H54 (cell line): Measurements from ENCODE around the gene KDM4B.
A peak's percentile ranks its signal among the peaks of the same experiment; 100 is the strongest.

Experiments
- DNase-seq: peaks from one replicate; pipeline ENCODE4 v3.0.0; 2011; ENCODE audit warnings: low spot score, mixed read lengths; ENCODE audit not compliant: insufficient read length
- FAIRE-seq: peaks from 3 replicates; lab custom pipeline; 2011; peaks lifted over from hg19 to GRCh38; lab: Jason Lieb, UNC
- POLR2A ChIP-seq: IDR thresholded peaks from 2 replicates; pipeline ENCODE4 v1.6.1; 2011; ENCODE audit warnings: low read depth, mild to moderate bottlenecking, low read length

KDM4B gene

GRCh38 chr19:5165697-5166019 lies 196.7 kb downstream of the KDM4B start:
- TF ChIP-seq POLR2A, result no peak
- no peak for FAIRE-seq

GRCh38 chr19:5166262-5166661 lies 197.3 kb downstream of the KDM4B start:
- no peak for FAIRE-seq
- DNase-seq, result no peak
- TF ChIP-seq POLR2A, result no peak

More at GRCh38 chr19:5165697-5166019, 196.7 kb downstream of the KDM4B start:
- no peak for DNase-seq

- TF ChIP-seq POLR2A, result no peak
- no peak for DNase-seq
- FAIRE-seq, result no peak
Measured at GRCh38 chr19:5170329-5170745, 201.4 kb downstream of the KDM4B start.

- TF ChIP-seq POLR2A, result no peak
- no peak for DNase-seq
- FAIRE-seq, result no peak
Measured at GRCh38 chr19:5171711-5172110, 202.8 kb downstream of the KDM4B start.

- peak; percentile 87 for FAIRE-seq
- DNase-seq, result peak; percentile 79
- TF ChIP-seq POLR2A, result no peak
Measured at GRCh38 chr19:5172859-5173630, 204.1 kb downstream of the KDM4B start.

GRCh38 chr19:5173993-5174392 lies 205.1 kb downstream of the KDM4B start:
- TF ChIP-seq POLR2A, result no peak
- FAIRE-seq, result no peak
- no peak for DNase-seq

- no peak for DNase-seq
- no peak for TF ChIP-seq POLR2A
- no peak for FAIRE-seq
Measured at GRCh38 chr19:5177745-5178450, 209.0 kb downstream of the KDM4B start.

- TF ChIP-seq POLR2A, result no peak
- FAIRE-seq (no peak), DNase-seq (no peak)
Measured at GRCh38 chr19:5178841-5179240, 209.9 kb downstream of the KDM4B start.

- no peak for DNase-seq
- no peak for FAIRE-seq
- TF ChIP-seq POLR2A, result no peak
Measured at GRCh38 chr19:5179256-5179655, 210.3 kb downstream of the KDM4B start.

GRCh38 chr19:5181329-5181728 lies 212.4 kb downstream of the KDM4B start:
- DNase-seq (no peak), FAIRE-seq (no peak)
- no peak for TF ChIP-seq POLR2A

- DNase-seq (no peak), FAIRE-seq (no peak)
- TF ChIP-seq POLR2A, result no peak
Measured at GRCh38 chr19:5182751-5183150, 213.8 kb downstream of the KDM4B start.

- FAIRE-seq, result no peak
- TF ChIP-seq POLR2A, result no peak
- DNase-seq, result no peak
Measured at GRCh38 chr19:5183616-5184015, 214.7 kb downstream of the KDM4B start.

- no peak for DNase-seq
- no peak for FAIRE-seq
- no peak for TF ChIP-seq POLR2A
Measured at GRCh38 chr19:5184930-5185329, 216.0 kb downstream of the KDM4B start.

GRCh38 chr19:5186293-5187050 lies 217.6 kb downstream of the KDM4B start:
- TF ChIP-seq POLR2A, result no peak
- DNase-seq (no peak), FAIRE-seq (no peak)
